ENCODE results near the gene BEST2. TPM values are rescaled to one million over a fixed set of nuclear protein-coding genes. Genes with fewer than 3 reads are reported as not detected.

BEST2 gene
- total RNA-seq, 4 donors from 2014 or later: not detected

Small RNA genes within 50 kb of the gene (small RNA-seq; reads per million reads assigned to genes)
- gene MIR5684 (0 reads per million in 4 donors), gene SNORD41 (501 to 721 (median 686) reads per million in 4 donors)

Other genes starting within 250 kb of the BEST2 start
- gene ZNF564, start 200.3 kb upstream of the BEST2 start, total RNA-seq: 10 to 100 TPM in 3 of 4 donors, 1 to 10 TPM in 1; 6.8 to 14.6 (median 13.8) TPM
- gene ZNF490, start 141.0 kb upstream of the BEST2 start, total RNA-seq: 1 to 10 TPM; 5.1 to 8.6 (median 6.7) TPM
- 10 to 100 TPM; 16.7 to 29.7 (median 20.4) TPM for gene ZNF791, start 140.9 kb upstream of the BEST2 start, total RNA-seq
- gene MAN2B1, start 85.0 kb upstream of the BEST2 start, total RNA-seq: 10 to 100 TPM; 61.3 to 98.1 (median 70.8) TPM
- 10 to 100 TPM in 3 of 4 donors, 1 to 10 TPM in 1; 8.8 to 19.8 (median 15.5) TPM for gene WDR83, start 85.0 kb upstream of the BEST2 start, total RNA-seq
- gene DHPS, start 69.9 kb upstream of the BEST2 start, total RNA-seq: 100 to 1,000 TPM in 1 of 4 donors, 10 to 100 TPM in 3; 77.3 to 122 (median 92.1) TPM
- gene GNG14, start 63.8 kb upstream of the BEST2 start, total RNA-seq: not detected
- 1 to 10 TPM; 3.8 to 7.5 (median 4.1) TPM for gene FBXW9, start 55.2 kb upstream of the BEST2 start, total RNA-seq
- 10 to 100 TPM; 52.0 to 89.2 (median 76.1) TPM for gene TNPO2, start 27.9 kb upstream of the BEST2 start, total RNA-seq
- gene TRIR, start 17.1 kb upstream of the BEST2 start, total RNA-seq: 100 to 1,000 TPM; 364 to 432 (median 398) TPM
- gene GET3, start 14.3 kb upstream of the BEST2 start, total RNA-seq: 10 to 100 TPM; 47.3 to 58.2 (median 55.8) TPM
- 10 to 100 TPM; 13.5 to 24.1 (median 14.6) TPM for gene HOOK2, start 23.8 kb downstream of the BEST2 start, total RNA-seq
- 100 to 1,000 TPM in 3 of 4 donors, 10 to 100 TPM in 1; 99.3 to 614 (median 168) TPM for gene JUNB, start 39.7 kb downstream of the BEST2 start, total RNA-seq
- 100 to 1,000 TPM; 178 to 303 (median 227) TPM for gene PRDX2, start 50.0 kb downstream of the BEST2 start, total RNA-seq
- gene THSD8, start 50.3 kb downstream of the BEST2 start, total RNA-seq: not detected
- gene RNASEH2A, start 54.8 kb downstream of the BEST2 start, total RNA-seq: 1 to 10 TPM; 2.0 to 9.4 (median 3.7) TPM
- 1 to 10 TPM in 1 of 4 donors, not detected in 3; 1.1 TPM for gene RTBDN, start 82.8 kb downstream of the BEST2 start, total RNA-seq
- gene MAST1, start 86.7 kb downstream of the BEST2 start, total RNA-seq: 1 to 10 TPM in 1 of 4 donors, under 1 TPM in 1, not detected in 2; 0.15 to 1.5 TPM
- 10 to 100 TPM; 22.3 to 37.1 (median 32.9) TPM for gene DNASE2, start 129.7 kb downstream of the BEST2 start, total RNA-seq
- not detected for gene KLF1, start 135.4 kb downstream of the BEST2 start, total RNA-seq
- 10 to 100 TPM; 46.7 to 87.6 (median 56.3) TPM for gene GCDH, start 139.4 kb downstream of the BEST2 start, total RNA-seq
- gene SYCE2, start 167.5 kb downstream of the BEST2 start, total RNA-seq: under 1 TPM in 1 of 4 donors, not detected in 3; 0.62 TPM
- gene FARSA, start 181.9 kb downstream of the BEST2 start, total RNA-seq: 10 to 100 TPM; 32.2 to 36.1 (median 33.2) TPM
- gene CALR, start 186.8 kb downstream of the BEST2 start, total RNA-seq: 100 to 1,000 TPM; 218 to 410 (median 280) TPM
- 100 to 1,000 TPM; 133 to 219 (median 158) TPM for gene RAD23A, start 194.1 kb downstream of the BEST2 start, total RNA-seq
- 10 to 100 TPM; 32.2 to 43.6 (median 36.9) TPM for gene GADD45GIP1, start 205.4 kb downstream of the BEST2 start, total RNA-seq
- gene DAND5, start 217.8 kb downstream of the BEST2 start, total RNA-seq: under 1 TPM in 1 of 4 donors, not detected in 3; 0.35 TPM
- gene NFIX, start 243.7 kb downstream of the BEST2 start, total RNA-seq: 100 to 1,000 TPM in 1 of 4 donors, 10 to 100 TPM in 3; 44.7 to 145 (median 72.4) TPM